HG03521 (cell line): Measurements from ENCODE around the gene MYO15A.

Experiments
- ATAC-seq: cut with Tn5 transposase; IDR thresholded peaks from one replicate; pipeline ENCODE4 v1.9.1; 2021; ENCODE audit warnings: mild to moderate bottlenecking, moderate library complexity; ENCODE audit not compliant: unreplicated experiment

Gene MYO15A

GRCh38 chr17:18108401-18109312, at the start of gene MYO15A:
MYO15A (plus strand) TSS chr17:18108756; CDS start chr17:18118801, 10,045 bp downstream.
- no peak for ATAC-seq

GRCh38 chr17:18059283-18059682, 49.3 kb upstream of the MYO15A start:
- ATAC-seq = no peak

GRCh38 chr17:18064053-18064452, 44.5 kb upstream of the MYO15A start:
- ATAC-seq = no peak

GRCh38 chr17:18065546-18065945, 43.0 kb upstream of the MYO15A start:
- ATAC-seq = no peak

GRCh38 chr17:18066866-18067265, 41.7 kb upstream of the MYO15A start:
- ATAC-seq = no peak

GRCh38 chr17:18069101-18069500, 39.5 kb upstream of the MYO15A start:
- ATAC-seq = no peak

- no peak for ATAC-seq
These were observed 37.7 kb upstream of the MYO15A start for GRCh38 chr17:18070861-18071340.

- ATAC-seq = no peak
These were observed 36.8 kb upstream of the MYO15A start for GRCh38 chr17:18071751-18072150.

- ATAC-seq = no peak
These were observed 33.8 kb upstream of the MYO15A start for GRCh38 chr17:18074566-18075272.

GRCh38 chr17:18076936-18077335, 31.6 kb upstream of the MYO15A start:
- no peak for ATAC-seq

GRCh38 chr17:18079543-18079942, 29.0 kb upstream of the MYO15A start:
- ATAC-seq = no peak

- ATAC-seq = no peak
These were observed 24.3 kb upstream of the MYO15A start for GRCh38 chr17:18084256-18084655.

GRCh38 chr17:18087610-18088491, 20.7 kb upstream of the MYO15A start, which contains the start of gene DRG2:
DRG2 (plus strand) TSS chr17:18087948; CDS start chr17:18088024, 76 bp downstream.
- ATAC-seq = peak; percentile 84

GRCh38 chr17:18089613-18090012, 18.9 kb upstream of the MYO15A start:
- ATAC-seq = no peak

- no peak for ATAC-seq
These were observed 14.7 kb upstream of the MYO15A start for GRCh38 chr17:18093616-18094408.

- ATAC-seq = no peak
These were observed 14.1 kb upstream of the MYO15A start for GRCh38 chr17:18094409-18094807.

GRCh38 chr17:18099516-18099915, 9.0 kb upstream of the MYO15A start:
- ATAC-seq = no peak

- ATAC-seq = no peak
These were observed 7.9 kb upstream of the MYO15A start for GRCh38 chr17:18100616-18101015.

GRCh38 chr17:18101828-18102227, 6.7 kb upstream of the MYO15A start:
- no peak for ATAC-seq

GRCh38 chr17:18102640-18103039, 5.9 kb upstream of the MYO15A start:
- no peak for ATAC-seq
